HG02763 (cell line): ENCODE data around the gene UPF3A.

Experiments used
- ATAC-seq: cut with Tn5 transposase; IDR thresholded peaks from one replicate; pipeline ENCODE4 v1.9.1; 2021; ENCODE audit warnings: mild to moderate bottlenecking, moderate library complexity; ENCODE audit not compliant: unreplicated experiment

Gene UPF3A

DNA sequence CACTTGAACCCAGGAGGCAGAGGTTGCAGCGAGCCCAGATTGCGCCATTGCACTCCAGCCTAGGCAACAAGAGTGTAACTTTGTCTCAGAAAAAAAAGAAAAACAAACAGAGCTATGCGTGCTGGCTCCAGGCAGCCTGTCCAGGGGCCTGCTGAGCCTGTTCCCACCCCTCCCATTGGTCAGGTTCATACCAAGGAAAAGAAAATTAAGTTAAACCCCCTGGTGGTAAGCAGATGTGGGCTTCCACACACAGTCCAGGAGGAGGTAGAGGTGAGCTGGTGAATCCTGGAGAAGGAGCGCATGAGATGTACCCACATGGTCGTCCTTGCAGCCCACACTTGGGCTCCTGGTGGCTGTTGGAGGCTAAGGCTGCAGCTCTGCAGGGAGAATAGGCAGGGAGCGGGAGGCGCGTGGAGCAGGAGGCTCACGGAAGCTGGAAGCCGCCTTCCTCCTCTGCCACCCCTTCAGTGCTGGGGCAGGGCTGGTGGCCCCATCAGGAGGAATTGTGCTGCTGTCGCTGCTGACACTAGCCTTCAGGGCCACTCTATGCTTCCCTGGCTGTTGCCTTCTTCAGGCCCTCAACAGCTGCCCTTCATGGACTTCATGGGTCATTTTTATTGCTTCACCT lies 22.4 kb downstream of the UPF3A start:
- no peak for ATAC-seq

DNA sequence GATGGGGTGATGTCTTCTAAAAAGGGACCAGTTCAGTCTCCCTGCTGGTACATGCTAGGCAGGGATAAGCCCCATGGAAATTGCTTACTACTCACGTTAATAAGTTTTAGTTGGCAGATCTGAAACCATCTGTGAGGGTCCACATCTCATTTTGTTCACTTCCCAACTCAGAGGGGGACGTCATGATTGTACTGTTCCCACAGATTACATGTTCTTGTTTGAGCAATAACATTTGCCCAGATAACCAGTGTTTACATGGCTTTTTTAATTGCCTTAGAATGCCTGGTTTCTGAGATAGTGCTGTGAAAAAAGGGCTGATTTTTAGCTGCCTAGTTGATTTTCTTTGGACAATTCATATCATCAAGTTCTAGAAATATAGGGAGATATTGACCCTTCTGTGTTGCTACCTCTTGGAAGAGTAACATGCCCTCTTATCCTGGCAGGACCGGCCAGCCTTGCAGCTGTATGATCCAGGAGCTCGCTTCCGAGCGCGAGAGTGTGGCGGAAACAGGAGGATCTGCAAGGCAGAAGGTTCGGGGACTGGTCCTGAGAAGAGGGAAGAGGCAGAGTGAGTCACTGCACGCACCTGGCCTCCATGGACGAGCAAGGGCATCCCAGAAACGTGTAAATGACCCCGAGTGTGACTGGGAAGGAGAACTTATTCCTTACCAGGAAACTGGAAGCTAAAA lies 23.1 kb downstream of the UPF3A start:
- ATAC-seq = no peak

DNA sequence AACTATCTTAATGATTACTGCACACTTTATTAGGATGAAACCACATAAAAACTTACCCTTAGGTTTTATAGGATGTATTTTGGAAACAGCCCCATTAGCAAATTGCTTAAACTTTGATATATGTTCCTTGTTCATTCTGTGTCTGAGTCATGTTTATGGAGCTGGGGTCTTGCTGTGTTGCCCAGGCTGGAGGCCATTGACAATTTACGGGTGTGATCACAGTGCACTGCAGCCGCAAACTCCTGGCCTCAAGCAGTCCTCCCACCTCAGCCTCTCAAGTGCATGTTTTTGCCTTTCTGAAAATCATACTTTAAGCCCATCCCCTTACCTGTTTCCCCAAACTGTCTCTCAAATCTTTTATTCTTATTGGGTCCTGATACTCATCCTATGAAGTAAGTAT lies 27.7 kb downstream of the UPF3A start:
- ATAC-seq = no peak

DNA sequence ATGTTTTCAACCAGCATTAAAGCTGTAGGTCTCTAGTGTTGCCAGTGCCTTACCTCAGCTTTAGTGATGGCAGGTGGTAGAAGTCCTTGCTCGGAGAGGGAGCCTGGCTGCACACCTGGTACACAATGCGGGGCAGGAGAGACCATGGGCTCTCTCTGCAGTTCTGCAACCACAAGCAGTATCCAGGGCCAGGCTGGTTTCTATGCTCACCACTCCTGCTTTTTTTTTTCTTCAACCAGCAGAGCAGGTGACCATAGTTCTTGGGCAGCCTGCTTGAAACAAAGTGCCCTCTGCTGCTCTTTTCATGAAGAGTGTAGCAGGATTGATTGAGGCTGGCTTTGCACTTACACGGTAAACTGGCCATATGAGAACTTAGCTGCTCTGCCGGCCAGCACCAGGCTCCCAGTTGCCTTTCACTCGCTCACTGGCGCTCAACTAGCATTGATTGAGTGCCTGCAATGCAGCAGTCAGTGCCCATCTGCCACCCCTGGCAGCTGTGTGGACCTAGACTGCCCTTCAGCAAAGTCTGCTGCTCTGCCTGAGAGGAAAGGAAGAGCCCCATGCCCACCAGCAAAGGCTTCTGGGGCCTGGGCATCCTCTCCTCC lies 28.5 kb downstream of the UPF3A start:
- no peak for ATAC-seq

DNA sequence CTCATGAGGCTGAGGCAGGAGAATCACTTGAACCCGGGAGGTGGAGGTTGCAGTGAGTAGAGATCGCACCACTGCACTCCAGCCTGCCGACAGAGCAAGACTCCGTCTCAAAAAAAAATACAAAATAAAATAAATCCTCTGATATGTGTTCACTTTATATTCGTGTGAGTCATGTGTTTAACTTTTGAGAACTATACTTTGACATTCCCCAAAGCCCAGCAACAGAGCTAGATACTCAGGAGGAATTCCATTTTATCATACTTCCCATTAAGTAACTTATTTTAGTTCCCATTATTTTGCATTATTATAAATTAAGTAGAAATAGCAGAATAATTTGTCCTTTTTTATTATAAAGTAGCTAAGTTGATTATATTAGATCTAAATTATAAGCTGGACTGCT lies 29.6 kb downstream of the UPF3A start:
- ATAC-seq = no peak

DNA sequence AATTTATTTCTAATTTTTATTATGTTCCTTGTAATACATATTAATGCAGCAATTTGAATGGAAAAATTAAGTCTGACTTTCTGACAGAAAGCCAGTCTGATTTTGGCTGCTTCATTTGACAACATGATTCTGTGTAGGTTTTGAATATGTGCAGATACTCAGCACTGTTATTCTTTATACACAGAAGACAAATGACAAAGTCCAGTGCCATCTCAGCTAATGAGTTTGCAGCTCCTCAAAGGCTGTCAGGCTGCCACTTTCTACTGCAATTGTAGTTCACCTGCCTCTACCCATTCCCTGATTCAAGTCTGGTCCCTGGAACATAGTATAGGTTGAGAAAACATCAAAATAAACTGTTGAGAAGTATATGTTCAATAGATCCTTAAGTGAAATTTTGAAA lies 30.0 kb downstream of the UPF3A start:
- no peak for ATAC-seq

DNA sequence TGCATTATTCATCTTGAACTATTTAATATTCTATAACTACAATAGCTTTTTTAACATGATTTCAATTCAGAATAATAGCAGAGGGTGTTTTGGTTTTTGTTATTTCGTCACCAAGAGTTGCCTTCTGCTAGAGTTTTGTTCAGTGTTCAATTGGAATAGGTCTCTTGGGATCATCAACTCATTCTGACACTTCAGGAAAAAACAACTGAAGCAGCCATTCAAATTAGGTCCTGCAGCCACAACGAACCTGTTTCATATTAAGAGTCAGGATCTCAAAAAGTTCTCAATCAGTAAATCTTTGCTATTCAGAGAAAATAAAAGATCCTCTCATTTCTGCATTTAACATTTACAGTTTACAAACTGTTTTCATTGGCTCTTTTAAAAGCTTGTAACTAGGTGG lies 30.5 kb downstream of the UPF3A start:
- no peak for ATAC-seq

DNA sequence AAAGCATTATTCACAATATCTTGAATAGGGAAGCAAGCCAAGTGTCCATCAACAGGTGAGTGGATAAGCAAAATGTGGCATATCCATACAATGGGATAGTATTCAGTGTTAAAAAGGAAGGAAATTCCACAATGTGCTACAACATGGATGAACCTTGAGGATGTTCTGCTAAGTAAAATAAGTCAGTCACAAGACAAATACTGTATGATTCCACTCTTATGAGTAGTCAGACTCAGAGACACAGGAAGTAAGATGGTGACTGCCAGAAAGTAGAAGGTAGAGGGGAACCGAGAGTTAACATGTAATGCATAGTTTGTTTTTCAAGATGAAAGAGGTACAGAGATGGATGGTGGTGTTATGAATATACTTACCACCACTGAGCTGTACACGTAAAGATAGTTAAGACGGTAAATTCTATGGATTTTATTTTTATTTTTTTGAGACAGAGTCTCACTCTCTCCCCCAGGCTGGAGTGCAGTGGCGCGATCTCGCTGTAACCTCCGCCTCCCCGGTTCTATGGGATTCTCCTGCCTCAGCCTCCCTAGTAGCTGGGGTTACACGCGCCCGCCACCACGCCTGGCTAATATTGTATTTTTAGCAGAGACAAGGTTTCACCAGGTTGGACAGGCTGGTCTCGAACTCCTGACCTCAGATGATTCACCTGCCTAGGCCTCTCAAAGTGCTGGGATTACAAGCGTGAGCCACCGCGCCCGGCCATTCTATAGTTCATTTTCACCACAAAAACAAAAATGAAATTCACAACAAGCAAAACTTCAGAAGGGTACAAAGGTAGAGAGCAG lies 31.9 kb downstream of the UPF3A start:
- ATAC-seq = no peak

DNA sequence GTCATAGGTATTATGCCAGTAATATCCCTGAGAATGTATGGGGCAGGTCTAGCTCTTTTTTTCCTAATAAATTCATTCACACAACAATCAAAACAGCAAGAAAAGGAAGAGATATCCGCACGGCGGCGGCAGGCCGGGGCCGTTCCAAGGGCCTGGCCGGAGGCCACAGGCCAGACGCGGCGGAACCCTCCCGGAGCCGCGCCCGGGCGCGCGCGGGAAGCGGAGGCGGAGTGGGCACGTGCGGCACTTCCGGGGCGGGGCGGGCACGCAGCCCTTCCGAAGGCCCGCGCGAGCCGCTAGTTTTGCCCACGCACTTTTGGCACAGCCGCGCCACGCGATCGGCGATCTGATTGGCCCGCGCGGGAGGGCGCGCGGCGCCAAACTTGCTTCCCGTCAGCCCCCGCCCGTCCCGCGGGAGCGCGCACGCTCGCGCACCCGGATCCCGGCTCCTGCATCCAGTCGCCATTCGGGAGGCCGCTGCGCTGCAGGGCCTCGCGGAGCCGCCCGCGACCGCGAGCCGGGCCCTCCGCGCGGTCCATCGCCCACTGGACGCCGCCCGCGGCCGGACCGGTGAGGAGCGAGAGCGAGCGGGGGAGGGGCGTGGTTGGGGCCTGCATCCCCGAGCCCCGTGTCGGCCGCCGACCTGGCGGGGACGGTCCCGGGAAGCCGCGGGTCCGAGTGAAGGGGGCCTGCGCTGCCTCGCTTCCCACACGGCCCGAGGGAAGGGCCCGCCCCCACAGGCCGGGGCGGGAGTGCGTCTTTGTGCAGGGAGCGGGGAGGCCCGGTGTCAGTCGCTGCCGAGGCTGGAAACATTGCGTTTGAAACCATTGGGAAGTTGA lies 32.9 kb downstream of the UPF3A start, which contains the start of gene CHAMP1:
CHAMP1 (plus strand) TSS at position 430 of the 839 bp plus-strand sequence. CDS start 9,340 bp downstream, outside the sequence.
- peak; percentile 84 for ATAC-seq

DNA sequence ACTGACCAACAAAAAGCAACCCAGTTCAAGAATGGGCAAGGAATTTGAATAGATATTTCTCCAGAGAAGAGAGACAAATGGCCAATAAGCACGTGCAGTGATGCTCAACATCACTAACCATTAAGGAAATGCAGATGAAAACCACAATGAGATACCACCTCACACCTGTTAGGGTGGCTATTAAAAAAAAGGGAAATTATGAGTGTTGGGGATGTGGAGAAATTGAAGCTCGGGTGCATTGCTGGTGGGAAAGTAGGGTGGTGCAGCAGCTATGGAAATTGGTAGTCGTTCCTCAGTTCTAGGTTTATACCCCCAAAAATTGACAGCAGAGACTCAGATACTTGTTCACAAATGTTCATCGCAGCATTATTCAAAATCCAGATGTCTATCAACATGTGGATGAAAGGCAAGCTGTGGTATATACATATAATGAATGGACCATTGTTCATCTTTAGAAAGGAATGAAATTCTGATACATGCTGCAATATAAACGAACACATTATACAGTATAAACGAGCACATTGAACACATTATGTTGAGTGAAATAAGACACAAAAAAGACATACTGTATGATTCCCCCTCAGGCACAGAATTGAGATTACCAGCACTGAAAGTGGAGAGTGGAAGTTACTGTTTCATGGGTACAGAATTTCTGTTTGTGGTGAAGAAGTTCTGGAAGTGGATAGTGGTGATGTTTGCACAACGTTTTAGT lies 33.8 kb downstream of the UPF3A start:
- ATAC-seq = no peak

DNA sequence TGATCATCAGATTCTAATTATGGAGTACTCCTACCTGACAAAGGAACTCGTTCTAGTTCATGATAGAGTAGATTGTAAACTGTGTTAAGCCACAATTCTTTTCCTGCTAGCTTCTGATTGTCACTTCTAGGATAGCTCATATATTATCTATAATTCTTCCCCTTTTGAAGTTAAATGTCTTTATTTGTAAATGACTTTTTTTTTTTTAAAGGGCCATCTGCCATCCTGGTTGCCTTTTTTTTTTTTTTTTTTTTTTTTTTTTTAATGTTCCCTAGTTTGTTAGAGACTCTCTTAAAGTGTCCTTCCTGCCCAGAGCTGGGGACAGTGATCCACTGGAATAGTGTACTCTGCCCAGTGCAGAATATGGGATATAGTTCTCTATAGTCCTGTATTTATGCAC lies 37.2 kb downstream of the UPF3A start:
- ATAC-seq = no peak

DNA sequence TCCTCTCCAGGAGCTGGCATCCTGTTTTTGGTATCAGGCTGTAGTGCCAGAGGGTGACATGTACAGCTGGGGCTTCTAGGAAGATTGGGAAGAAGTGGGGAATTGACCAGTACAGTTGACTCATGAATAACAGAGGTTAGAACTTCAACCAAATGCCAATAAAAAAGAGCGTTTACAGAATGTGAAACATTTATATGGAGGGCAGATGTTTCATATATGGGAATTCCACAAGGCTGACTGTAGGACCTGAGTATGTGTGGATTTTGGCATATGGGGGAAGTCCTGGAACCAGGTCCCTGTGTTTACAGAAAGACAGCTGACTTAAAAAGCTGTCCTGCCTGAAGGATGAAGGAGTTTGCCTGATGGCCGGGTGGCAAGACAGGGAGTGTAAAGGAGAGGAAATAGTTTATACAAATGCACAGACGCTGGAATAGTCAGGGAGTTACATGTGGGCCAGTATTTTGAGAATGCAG lies 38.1 kb downstream of the UPF3A start:
- ATAC-seq = no peak

DNA sequence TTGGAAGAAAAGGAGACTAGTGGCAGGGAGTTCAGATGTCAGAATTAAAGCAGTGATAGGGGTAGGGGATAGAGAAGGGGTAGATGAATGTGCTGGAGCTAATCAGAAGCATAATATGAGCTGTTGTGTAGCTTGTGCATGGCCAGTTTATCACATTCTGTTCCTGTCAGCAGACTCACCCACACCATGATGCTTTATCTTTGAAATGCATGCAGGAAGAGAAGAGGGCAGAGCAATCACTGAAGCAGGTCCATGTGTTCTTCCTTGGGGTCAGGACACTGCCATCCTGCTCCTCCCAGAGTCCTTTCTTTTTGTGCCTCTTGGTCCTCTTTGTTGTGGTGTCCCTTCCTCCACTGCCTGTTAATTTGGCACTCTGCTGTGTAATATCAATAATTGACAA lies 38.7 kb downstream of the UPF3A start:
- no peak for ATAC-seq

DNA sequence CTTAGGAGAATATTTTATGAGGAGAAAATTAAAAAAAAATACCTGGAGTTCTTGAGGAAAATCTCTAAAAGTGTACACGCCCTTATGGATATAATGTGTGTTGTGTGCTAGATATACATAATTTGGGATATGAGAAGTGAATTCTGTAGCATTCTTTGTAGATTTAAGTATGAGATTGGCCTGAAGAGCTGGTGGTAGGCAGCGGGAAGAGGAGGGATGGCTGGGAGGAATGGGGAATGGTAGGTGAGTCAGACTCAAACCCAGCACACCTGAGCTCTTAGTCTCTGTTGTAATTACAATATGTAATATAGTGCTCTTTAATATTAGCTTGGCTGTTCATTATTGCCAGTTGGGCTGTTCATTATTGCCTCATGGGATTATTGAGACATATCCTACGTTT lies 39.9 kb downstream of the UPF3A start:
- ATAC-seq = no peak

DNA sequence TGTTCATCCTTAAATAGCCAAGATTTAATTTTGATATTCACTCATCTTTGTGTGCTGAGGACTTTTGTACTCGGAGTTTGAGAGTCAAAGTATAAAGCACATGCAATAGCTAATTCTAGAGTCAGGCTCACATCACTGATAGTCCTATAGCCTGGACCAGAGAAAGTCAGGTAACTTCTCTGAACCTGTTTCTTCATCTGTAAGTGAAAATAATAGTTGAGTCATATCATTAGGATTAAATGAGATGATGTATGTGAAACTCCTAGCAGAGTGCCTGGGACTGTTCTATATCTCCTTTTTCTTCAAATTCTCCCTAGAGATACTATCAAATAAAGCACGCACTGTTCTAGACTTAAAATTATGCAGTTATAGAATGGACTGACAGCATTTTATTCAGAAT lies 41.9 kb downstream of the UPF3A start:
- no peak for ATAC-seq

DNA sequence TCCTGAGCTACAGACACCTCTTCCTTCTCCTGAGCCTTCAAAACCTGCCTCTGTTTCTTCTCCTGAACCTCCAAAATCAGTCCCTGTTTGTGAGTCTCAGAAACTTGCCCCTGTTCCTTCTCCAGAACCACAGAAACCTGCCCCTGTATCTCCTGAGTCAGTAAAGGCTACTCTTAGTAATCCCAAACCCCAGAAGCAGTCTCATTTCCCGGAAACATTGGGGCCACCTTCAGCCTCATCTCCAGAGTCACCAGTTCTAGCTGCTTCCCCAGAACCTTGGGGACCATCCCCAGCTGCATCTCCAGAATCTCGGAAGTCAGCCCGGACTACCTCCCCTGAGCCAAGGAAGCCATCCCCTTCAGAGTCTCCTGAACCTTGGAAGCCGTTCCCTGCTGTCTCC lies 42.9 kb downstream of the UPF3A start:
- ATAC-seq = no peak

DNA sequence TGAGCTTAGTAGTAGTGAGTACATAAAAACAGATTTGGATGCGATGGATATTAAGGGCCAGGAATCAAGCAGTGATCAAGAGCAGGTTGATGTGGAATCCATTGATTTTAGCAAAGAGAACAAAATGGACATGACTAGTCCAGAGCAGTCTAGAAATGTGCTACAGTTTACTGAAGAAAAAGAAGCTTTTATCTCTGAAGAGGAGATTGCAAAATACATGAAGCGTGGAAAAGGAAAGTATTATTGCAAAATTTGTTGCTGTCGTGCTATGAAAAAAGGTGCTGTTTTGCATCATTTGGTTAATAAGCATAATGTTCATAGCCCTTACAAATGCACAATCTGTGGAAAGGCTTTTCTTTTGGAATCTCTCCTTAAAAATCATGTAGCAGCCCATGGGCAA lies 44.3 kb downstream of the UPF3A start:
- no peak for ATAC-seq

DNA sequence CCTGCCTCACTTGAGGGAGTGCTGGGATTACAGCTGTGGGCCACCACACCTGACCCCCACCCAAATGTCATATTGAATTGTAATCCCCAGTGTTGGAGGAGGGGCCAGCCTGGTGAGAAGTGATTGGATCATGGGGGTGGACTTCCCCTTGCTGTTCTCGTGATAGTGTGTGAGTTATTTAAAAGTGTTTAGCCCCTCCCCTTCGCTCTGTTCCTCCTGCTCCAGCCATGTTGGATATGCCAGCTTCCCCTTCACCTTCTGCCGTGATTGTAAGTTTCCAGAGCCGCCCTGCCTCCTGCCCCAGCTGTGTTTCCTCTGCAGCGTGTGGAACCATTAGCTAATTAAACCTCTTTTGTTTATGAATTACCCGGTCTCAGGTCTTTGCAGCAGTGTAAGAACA lies 46.6 kb downstream of the UPF3A start:
- ATAC-seq = no peak

DNA sequence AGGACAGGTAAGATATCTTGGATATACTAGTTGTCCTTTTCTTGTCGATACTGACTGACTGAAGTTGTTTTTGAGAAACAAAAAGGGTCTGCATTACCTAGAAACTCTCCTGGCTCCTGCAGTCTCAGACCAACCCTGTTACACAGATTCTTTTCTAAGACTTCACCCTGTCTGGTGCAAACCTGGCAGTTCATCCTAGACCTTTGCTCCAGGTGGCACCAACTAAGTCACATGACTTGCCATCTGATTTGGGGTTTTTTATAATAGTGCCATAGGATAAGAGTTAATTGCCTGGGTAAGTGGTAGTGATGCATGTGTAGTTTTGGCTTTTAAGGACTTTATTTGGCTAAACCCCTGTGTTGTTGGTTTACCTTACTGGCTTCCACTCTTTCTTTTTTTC lies 47.2 kb downstream of the UPF3A start:
- no peak for ATAC-seq

DNA sequence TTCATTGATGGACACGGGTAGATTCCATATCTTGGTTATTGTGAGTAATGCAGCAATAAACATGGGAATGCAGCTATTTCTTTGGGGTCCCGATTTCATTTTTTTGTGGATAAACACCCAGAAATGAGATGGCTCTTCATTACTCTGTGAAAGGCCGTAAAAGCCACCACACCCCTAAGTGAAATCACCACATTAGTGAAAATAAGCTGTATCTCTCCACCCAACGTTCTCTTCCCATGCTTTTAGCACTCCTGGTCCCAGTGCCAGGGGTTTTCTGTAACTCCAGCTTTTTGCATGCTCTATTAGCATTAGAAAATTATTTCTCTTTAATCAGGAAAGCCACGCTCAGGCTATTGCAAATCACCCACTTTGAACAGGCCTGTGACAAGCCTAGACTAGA lies 48.7 kb downstream of the UPF3A start:
- no peak for ATAC-seq
